ENCODE data around the gene BRI3.
A peak's percentile ranks its signal among the peaks of the same experiment; 100 is the strongest.

BRI3 gene

GRCh38 chr7:98240961-98241673, 40.4 kb upstream of the BRI3 start:
- H3K36me3 ChIP-seq (ENCODE audit: insufficient read depth, low read length), result peaks cover 29% of the 10 kb centered on the region
- H3K27me3 ChIP-seq (ENCODE audit: insufficient read depth, low read length, poor library complexity), result no peaks in the 10 kb centered on the region
- ATAC-seq (ENCODE audit: insufficient read depth, low read depth), result no peak
- peaks cover 4% of the 10 kb centered on the region for H4K20me1 ChIP-seq (ENCODE audit: insufficient read depth, low read length)
- no peaks in the 10 kb centered on the region for H3K4me1 ChIP-seq (ENCODE audit: insufficient read depth, low read length)
- peak; percentile 11 for DNase-seq
- H3K27ac ChIP-seq (ENCODE audit: low read length), result no peak overlapping the region
- no peak overlapping the region for H3K4me3 ChIP-seq (ENCODE audit: low read depth in 1 of 2, low read length in 2 of 2)
- H3K9me3 ChIP-seq (ENCODE audit: insufficient read depth, low read length, severe bottlenecking), result no peaks in the 10 kb centered on the region
- no peak overlapping the region for H3K9ac ChIP-seq (ENCODE audit: low read depth, low read length)
- TF ChIP-seq, protein P1, sequence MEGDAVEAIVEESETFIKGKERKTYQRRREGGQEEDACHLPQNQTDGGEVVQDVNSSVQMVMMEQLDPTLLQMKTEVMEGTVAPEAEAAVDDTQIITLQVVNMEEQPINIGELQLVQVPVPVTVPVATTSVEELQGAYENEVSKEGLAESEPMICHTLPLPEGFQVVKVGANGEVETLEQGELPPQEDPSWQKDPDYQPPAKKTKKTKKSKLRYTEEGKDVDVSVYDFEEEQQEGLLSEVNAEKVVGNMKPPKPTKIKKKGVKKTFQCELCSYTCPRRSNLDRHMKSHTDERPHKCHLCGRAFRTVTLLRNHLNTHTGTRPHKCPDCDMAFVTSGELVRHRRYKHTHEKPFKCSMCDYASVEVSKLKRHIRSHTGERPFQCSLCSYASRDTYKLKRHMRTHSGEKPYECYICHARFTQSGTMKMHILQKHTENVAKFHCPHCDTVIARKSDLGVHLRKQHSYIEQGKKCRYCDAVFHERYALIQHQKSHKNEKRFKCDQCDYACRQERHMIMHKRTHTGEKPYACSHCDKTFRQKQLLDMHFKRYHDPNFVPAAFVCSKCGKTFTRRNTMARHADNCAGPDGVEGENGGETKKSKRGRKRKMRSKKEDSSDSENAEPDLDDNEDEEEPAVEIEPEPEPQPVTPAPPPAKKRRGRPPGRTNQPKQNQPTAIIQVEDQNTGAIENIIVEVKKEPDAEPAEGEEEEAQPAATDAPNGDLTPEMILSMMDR (IDR thresholded peaks at IDR 0.05; ENCODE audit: borderline replicate concordance, extremely low read depth, low read length, poor library complexity, severe bottlenecking), result peak; percentile 59
- TF ChIP-seq EZH2 (IDR thresholded peaks at IDR 0.05; ENCODE audit: borderline replicate concordance, low read depth, low read length, severe bottlenecking), result no peak
- H3K79me2 ChIP-seq (ENCODE audit: insufficient read depth, low read length), result no peaks in the 10 kb centered on the region
- H3K4me2 ChIP-seq (ENCODE audit: insufficient read depth, low read length), result no peak overlapping the region
- H2AFZ ChIP-seq (ENCODE audit: low read depth, low read length), result no peak overlapping the region

DNA sequence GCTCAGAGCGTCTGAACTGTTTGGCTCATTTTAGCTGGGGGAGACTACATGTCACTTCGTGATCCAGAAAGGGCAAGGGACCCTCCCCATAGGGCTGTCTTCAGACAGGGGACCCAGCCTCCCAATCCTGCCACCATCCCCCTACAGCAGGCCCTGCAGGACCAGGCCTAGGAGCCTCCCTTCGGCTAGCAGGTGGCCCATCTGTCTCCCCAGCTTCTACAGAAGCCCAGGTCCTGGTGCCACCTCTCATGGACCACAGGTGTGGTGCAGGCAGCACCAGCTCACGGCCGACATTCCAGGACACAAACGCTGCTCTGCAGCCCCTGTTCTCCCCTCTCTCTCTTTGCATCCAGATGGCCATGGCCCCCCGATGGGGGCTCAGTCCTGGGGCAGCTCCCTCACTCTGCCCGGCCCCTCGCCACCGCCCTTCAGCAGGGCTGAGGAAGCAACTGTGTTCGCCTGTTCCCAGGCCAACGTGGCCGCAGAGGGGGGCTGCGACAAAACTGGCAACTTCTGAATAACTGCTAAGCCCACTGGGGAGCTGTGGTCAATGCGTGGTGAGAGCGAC, 39.7 kb upstream of the BRI3 start:
- no peaks in the 10 kb centered on the region for H3K27me3 ChIP-seq (ENCODE audit: insufficient read depth, low read length, poor library complexity)
- no peak overlapping the region for H3K9ac ChIP-seq (ENCODE audit: low read depth, low read length)
- TF ChIP-seq, protein P1 (IDR thresholded peaks at IDR 0.05; ENCODE audit: borderline replicate concordance, extremely low read depth, low read length, poor library complexity, severe bottlenecking), result no peak
- TF ChIP-seq EZH2 (IDR thresholded peaks at IDR 0.05; ENCODE audit: borderline replicate concordance, low read depth, low read length, severe bottlenecking), result no peak
- H4K20me1 ChIP-seq (ENCODE audit: insufficient read depth, low read length), result peaks cover 4% of the 10 kb centered on the region
- no peak overlapping the region for H2AFZ ChIP-seq (ENCODE audit: low read depth, low read length)
- no peaks in the 10 kb centered on the region for H3K9me3 ChIP-seq (ENCODE audit: insufficient read depth, low read length, severe bottlenecking)
- H3K4me3 ChIP-seq (ENCODE audit: low read depth in 1 of 2, low read length in 2 of 2), result no peak overlapping the region
- ATAC-seq (ENCODE audit: insufficient read depth, low read depth) (no peak), DNase-seq (no peak)
- peaks cover 29% of the 10 kb centered on the region for H3K36me3 ChIP-seq (ENCODE audit: insufficient read depth, low read length)
- H3K27ac ChIP-seq (ENCODE audit: low read length), result no peak overlapping the region
- no peaks in the 10 kb centered on the region for H3K79me2 ChIP-seq (ENCODE audit: insufficient read depth, low read length)
- no peak overlapping the region for H3K4me2 ChIP-seq (ENCODE audit: insufficient read depth, low read length)
- H3K4me1 ChIP-seq (ENCODE audit: insufficient read depth, low read length), result no peaks in the 10 kb centered on the region

DNA sequence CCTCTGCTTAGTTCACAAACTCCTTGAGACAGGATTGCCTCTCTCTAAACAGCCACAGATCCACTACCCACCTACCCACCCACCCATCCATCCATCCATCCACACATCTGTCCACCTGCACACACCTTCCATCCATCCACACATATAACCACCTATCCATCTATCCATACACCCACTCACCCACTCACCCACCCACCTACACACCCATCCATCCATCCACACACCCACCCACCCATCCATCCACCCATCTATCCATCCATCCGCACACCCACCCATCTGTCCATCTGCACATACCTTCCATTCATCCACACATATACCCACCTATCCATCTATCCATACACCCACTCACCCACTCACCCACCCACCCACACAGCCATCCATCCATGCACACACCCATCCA, 39.1 kb upstream of the BRI3 start:
- no peak for TF ChIP-seq EZH2 (IDR thresholded peaks at IDR 0.05; ENCODE audit: borderline replicate concordance, low read depth, low read length, severe bottlenecking)
- TF ChIP-seq, protein P1 (IDR thresholded peaks at IDR 0.05; ENCODE audit: borderline replicate concordance, extremely low read depth, low read length, poor library complexity, severe bottlenecking), result no peak
- H3K79me2 ChIP-seq (ENCODE audit: insufficient read depth, low read length), result no peaks in the 10 kb centered on the region

More for the DNA sequence above, 39.1 kb upstream of the BRI3 start:
- Histone ChIP-seq H3K4me3 (ENCODE audit: low read depth in 1 of 2, low read length in 2 of 2) (no peak overlapping the region), H4K20me1 (ENCODE audit: insufficient read depth, low read length) (peaks cover 4% of the 10 kb centered on the region), H3K4me2 (ENCODE audit: insufficient read depth, low read length) (no peak overlapping the region), H3K36me3 (ENCODE audit: insufficient read depth, low read length) (peaks cover 29% of the 10 kb centered on the region), H3K27me3 (ENCODE audit: insufficient read depth, low read length, poor library complexity) (no peaks in the 10 kb centered on the region), H3K9me3 (ENCODE audit: insufficient read depth, low read length, severe bottlenecking) (no peaks in the 10 kb centered on the region), H3K4me1 (ENCODE audit: insufficient read depth, low read length) (no peaks in the 10 kb centered on the region), H3K27ac (ENCODE audit: low read length) (no peak overlapping the region), H3K9ac (ENCODE audit: low read depth, low read length) (no peak overlapping the region), H2AFZ (ENCODE audit: low read depth, low read length) (no peak overlapping the region)
- ATAC-seq (ENCODE audit: insufficient read depth, low read depth) (no peak), DNase-seq (no peak)
